Occipital lobe (tissue), 2 donors: Measurements from ENCODE around the gene COL23A1. TPM values are rescaled to one million over a fixed set of nuclear protein-coding genes. Genes with fewer than 3 reads are reported as not detected.

Experiments
- DNase-seq: peaks from one replicate; lab custom pipeline; 2025; lab: John Stamatoyannopoulos, UW
- total RNA-seq: library from RNA; depleted of rRNA; stranded (reverse); fragments of >200 nt; gene quantifications from one replicate; pipeline ENCODE4 v1.2.3, GENCODE V29; 2014

Gene COL23A1
- total RNA-seq, 1 donor from 2014 or later = 0.16 TPM

- DNase-seq = no peak
These were observed 152.7 kb downstream of the COL23A1 start for GRCh38 chr5:178437386-178438075.

GRCh38 chr5:178436326-178436940, 153.8 kb downstream of the COL23A1 start:
- DNase-seq = no peak

- DNase-seq = no peak
These were observed 154.6 kb downstream of the COL23A1 start for GRCh38 chr5:178435321-178436238.

- DNase-seq = no peak
These were observed 155.3 kb downstream of the COL23A1 start for GRCh38 chr5:178434851-178435250.

GRCh38 chr5:178434016-178434761, 156.0 kb downstream of the COL23A1 start:
- DNase-seq = no peak

GRCh38 chr5:178433273-178433775, 156.9 kb downstream of the COL23A1 start:
- DNase-seq = no peak

- no peak for DNase-seq
These were observed 157.5 kb downstream of the COL23A1 start for GRCh38 chr5:178432421-178433272.

GRCh38 chr5:178431782-178432165, 158.4 kb downstream of the COL23A1 start:
- DNase-seq = no peak

- no peak for DNase-seq
These were observed 159.0 kb downstream of the COL23A1 start for GRCh38 chr5:178431063-178431781.

- DNase-seq = no peak
These were observed 159.8 kb downstream of the COL23A1 start for GRCh38 chr5:178430186-178431062.

GRCh38 chr5:178429491-178430185, 160.6 kb downstream of the COL23A1 start:
- no peak for DNase-seq

- no peak for DNase-seq
These were observed 161.1 kb downstream of the COL23A1 start for GRCh38 chr5:178429156-178429468.

GRCh38 chr5:178428341-178429155, 161.6 kb downstream of the COL23A1 start:
- DNase-seq = no peak

GRCh38 chr5:178427576-178428197, 162.5 kb downstream of the COL23A1 start:
- DNase-seq = no peak

- DNase-seq = no peak
These were observed 163.7 kb downstream of the COL23A1 start for GRCh38 chr5:178426326-178427130.

GRCh38 chr5:178425621-178426068, 164.5 kb downstream of the COL23A1 start:
- no peak for DNase-seq
